ENCODE data around the gene SLC5A6.

DNA sequence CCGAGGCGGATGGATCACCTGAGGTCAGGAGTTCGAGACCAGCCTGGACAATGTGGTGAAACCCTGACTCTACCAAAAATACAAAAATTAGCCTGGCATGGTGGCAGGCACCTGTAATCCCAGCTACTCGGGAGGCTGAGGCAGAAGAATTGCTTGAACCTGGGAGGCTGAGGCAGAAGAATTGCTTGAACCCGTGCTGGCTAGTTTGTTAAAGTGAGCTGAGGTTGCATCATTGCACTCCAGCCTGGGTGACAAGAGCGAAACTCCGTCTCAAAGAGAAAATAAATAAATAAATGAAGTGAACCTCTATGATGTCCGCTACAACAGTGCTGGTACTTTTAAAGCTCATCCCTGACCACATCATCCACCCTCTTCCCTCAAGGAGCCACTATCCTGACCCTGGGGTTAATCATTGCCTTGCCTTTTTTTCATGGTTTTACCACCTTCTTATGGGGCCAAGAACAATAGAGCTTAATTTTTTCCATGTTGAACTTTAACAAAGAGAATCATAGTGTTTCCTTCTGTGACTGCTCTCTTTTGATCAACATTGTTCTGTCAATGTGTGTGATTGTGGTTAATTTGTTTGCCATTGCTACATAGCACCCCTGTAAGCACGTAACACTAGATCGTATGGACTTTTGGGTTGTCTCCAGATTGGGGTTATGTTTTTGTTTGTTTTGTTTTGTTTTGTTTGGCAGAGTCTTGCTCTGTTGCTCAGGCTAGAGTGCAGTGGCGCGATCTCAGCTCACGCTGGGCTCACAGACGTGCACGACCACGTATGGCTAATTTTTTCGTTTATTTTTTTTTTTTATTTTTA is 17.3 kb downstream of the SLC5A6 start:
- TF ChIP-seq, protein P1, sequence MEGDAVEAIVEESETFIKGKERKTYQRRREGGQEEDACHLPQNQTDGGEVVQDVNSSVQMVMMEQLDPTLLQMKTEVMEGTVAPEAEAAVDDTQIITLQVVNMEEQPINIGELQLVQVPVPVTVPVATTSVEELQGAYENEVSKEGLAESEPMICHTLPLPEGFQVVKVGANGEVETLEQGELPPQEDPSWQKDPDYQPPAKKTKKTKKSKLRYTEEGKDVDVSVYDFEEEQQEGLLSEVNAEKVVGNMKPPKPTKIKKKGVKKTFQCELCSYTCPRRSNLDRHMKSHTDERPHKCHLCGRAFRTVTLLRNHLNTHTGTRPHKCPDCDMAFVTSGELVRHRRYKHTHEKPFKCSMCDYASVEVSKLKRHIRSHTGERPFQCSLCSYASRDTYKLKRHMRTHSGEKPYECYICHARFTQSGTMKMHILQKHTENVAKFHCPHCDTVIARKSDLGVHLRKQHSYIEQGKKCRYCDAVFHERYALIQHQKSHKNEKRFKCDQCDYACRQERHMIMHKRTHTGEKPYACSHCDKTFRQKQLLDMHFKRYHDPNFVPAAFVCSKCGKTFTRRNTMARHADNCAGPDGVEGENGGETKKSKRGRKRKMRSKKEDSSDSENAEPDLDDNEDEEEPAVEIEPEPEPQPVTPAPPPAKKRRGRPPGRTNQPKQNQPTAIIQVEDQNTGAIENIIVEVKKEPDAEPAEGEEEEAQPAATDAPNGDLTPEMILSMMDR (conservative IDR thresholded peaks at IDR 0.05), result no peak
- no peak for TF ChIP-seq ZFX (IDR thresholded peaks at IDR 0.05)
